Liver (tissue), 9 donors: ENCODE measurements around the gene CDH4. TPM values are rescaled to one million over a fixed set of nuclear protein-coding genes. Genes with fewer than 3 reads are reported as not detected.

Experiments used
- DNase-seq: peaks from one replicate; pipeline ENCODE4 v3.0.0-alpha.2; 2017; ENCODE audit warnings: low spot score
- H3K27ac ChIP-seq, 2 donors: one replicate each; pipeline ENCODE4 v1.7.0; 2013; ENCODE audit warnings: inconsistent platforms in 2 of 2, low read length in 2 of 2, control low read depth in 1 of 2, low read depth in 1 of 2, mild to moderate bottlenecking in 1 of 2
- H3K27me3 ChIP-seq, 4 donors: one replicate each; pipeline versions ENCODE4 v1.6.1 to v1.7.0; 2013; ENCODE audit warnings: low read length in 3 of 4, inconsistent platforms in 1 of 4, mild to moderate bottlenecking in 1 of 4, moderate library complexity in 1 of 4; ENCODE audit not compliant: control insufficient read depth in 4 of 4, insufficient read depth in 4 of 4
- H3K36me3 ChIP-seq, 4 donors: one replicate each; pipeline versions ENCODE4 v1.6.1 to v1.7.0; 2013; ENCODE audit warnings: low read length in 3 of 4, mild to moderate bottlenecking in 3 of 4, low read depth in 1 of 4, moderate library complexity in 1 of 4; ENCODE audit not compliant: control insufficient read depth in 4 of 4, insufficient read depth in 3 of 4
- H3K4me1 ChIP-seq, 4 donors: one replicate each; pipeline versions ENCODE4 v1.6.1 to v1.7.0; 2013; ENCODE audit warnings: low read length in 3 of 4, mild to moderate bottlenecking in 3 of 4, moderate library complexity in 1 of 4; ENCODE audit not compliant: control insufficient read depth in 4 of 4, insufficient read depth in 4 of 4
- H3K4me3 ChIP-seq, 3 donors: one replicate each; pipeline versions ENCODE4 v1.6.1 to v1.7.0; 2013; ENCODE audit warnings: low read length in 3 of 3, control low read depth in 1 of 3, low read depth in 1 of 3, mild to moderate bottlenecking in 1 of 3
- H3K9ac ChIP-seq, 2 donors: one replicate each; pipeline ENCODE4 v1.7.0; 2013; ENCODE audit warnings: low read length in 2 of 2, mild to moderate bottlenecking in 2 of 2, moderate library complexity in 2 of 2, control low read depth in 1 of 2, low read depth in 1 of 2
- H3K9me3 ChIP-seq, 4 donors: one replicate each; pipeline versions ENCODE4 v1.6.1 to v1.7.0; 2013; ENCODE audit warnings: low read length in 3 of 4; ENCODE audit not compliant: control insufficient read depth in 4 of 4
- FOXA1 ChIP-seq: IDR thresholded peaks from 2 replicates; pipeline ENCODE4 v1.6.1; 2016; ENCODE audit warnings: antibody characterized with exemption
- FOXA2 ChIP-seq: IDR thresholded peaks from 2 replicates; pipeline ENCODE4 v1.6.1; 2016; ENCODE audit warnings: antibody characterized with exemption
- HNF4A ChIP-seq, 2 donors: conservative IDR thresholded peaks; 2 replicates each; pipeline ENCODE4 v1.6.1; 2016; ENCODE audit warnings: antibody characterized with exemption in 2 of 2, mild to moderate bottlenecking in 2 of 2
- HNF4G ChIP-seq: IDR thresholded peaks from 2 replicates; pipeline ENCODE4 v1.6.1; 2016; ENCODE audit warnings: antibody characterized with exemption
- JUND ChIP-seq, 2 donors: IDR thresholded peaks; 2 replicates each; pipeline ENCODE4 v1.6.1; 2016; ENCODE audit warnings: antibody characterized with exemption in 2 of 2
- NR2F2 ChIP-seq: IDR thresholded peaks from 2 replicates; pipeline ENCODE4 v1.6.1; 2016; ENCODE audit warnings: antibody characterized with exemption
- RAD21 ChIP-seq, 2 donors: IDR thresholded peaks; 2 replicates each; pipeline ENCODE4 v1.6.1; 2016; ENCODE audit warnings: antibody characterized with exemption in 2 of 2, mild to moderate bottlenecking in 2 of 2
- RXRA ChIP-seq, 2 donors: IDR thresholded peaks; 2 replicates each; pipeline ENCODE4 v1.6.1; 2017 to 2018; ENCODE audit warnings: antibody characterized with exemption in 2 of 2, mild to moderate bottlenecking in 1 of 2
- TAF1 ChIP-seq: conservative IDR thresholded peaks from 2 replicates; pipeline ENCODE4 v1.6.1; 2016; ENCODE audit warnings: antibody characterized with exemption, mild to moderate bottlenecking
- YY1 ChIP-seq: IDR thresholded peaks from 2 replicates; pipeline ENCODE4 v1.6.1; 2016; ENCODE audit warnings: antibody characterized with exemption, mild to moderate bottlenecking
- WGBS: extraction: QIAGEN DNeasy Blood & Tissue Kit; methylation state at CpG from one replicate; pipeline ENCODE4 v1.1.7; 2013; 5-methylcytosine and 5-hydroxymethylcytosine counted together
- polyA plus RNA-seq, 2 donors: library from polyadenylated mRNA; stranded (reverse) in 1 of 2; unstranded in 1 of 2; fragments of 200-250 nt in 1 of 2; fragments of >200 nt in 1 of 2; fragmentation: Nextera tagmentation in 1 of 2; extraction: Ambion mirVana in 1 of 2; gene quantifications; one replicate each; pipeline versions ENCODE4 v1.2.1 to v1.2.3, GENCODE V29; 2013 to 2015
- total RNA-seq, 2 donors: library from RNA; depleted of rRNA; stranded (reverse); fragments of >200 nt; gene quantifications; one replicate each; pipeline ENCODE4 v1.2.3, GENCODE V29; 2014
- TF ChIP-seq, protein P1 (sequence below): fragments of 150-350 bp; IDR thresholded peaks from 2 replicates; pipeline ENCODE4 v1.5.1; 2017; ENCODE audit warnings: improper control_type of control experiment, low read depth, low read length; ENCODE audit not compliant: missing input control
- TF ChIP-seq, protein P2 (sequence below): IDR thresholded peaks from 2 replicates; pipeline ENCODE4 v1.6.1; 2016; ENCODE audit warnings: antibody characterized with exemption
- TF ChIP-seq, protein P3 (sequence below): IDR thresholded peaks from 2 replicates; pipeline ENCODE4 v1.6.1; 2016; ENCODE audit warnings: antibody characterized with exemption
- TF ChIP-seq, protein P4 (sequence below): IDR thresholded peaks from 2 replicates; pipeline ENCODE4 v1.6.1; 2016; ENCODE audit warnings: antibody characterized with exemption
- TF ChIP-seq, protein P5 (sequence below): IDR thresholded peaks from 2 replicates; pipeline ENCODE4 v1.6.1; 2016; ENCODE audit warnings: antibody characterized with exemption, mild to moderate bottlenecking
- donor health status: healthy.
- donor health status: healthy.
- donor health status: healthy.
- donor health status: healthy.
- donor health status: healthy.

CDH4 gene
- total and polyA plus RNA-seq, 4 donors: 0.03 to 0.25 (median 0.19) TPM; not detected in 1

DNA sequence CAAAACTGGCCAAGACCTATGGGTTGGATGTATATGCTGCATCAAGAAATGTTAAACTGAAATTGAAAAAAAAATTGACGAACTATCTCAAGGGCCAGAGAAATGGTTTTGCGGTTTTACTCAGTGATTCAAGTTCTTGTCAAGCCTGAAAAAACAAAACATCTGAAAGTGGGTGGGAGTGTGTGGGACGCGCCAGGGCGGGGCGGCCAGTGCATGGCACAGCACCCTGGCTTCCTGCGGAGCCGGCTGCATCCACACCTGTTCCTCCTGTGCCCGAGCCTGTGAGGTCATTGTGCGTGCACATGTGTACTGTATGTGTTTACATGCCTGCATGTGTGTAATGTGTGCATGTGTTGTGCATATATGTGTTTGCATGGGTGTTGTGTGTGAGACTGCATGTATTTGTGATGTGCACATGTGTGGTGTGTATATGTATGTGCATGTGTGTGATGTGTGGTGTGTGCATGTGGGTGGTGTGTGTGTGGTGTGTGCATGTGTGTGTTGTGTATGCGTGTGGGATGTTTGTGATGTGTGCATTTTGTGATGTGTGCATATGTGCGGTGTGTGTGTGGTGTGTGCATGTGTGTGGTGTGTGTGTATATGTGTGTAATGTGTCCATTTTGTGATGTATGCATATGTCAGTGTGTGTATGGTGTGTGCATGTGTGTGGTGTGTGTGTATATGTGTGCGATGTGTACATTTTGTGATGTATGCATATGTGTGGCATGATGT lies 59.8 kb downstream of the CDH4 start:
- H3K9me3 ChIP-seq: no peaks in the 10 kb centered on the region
- H3K36me3 ChIP-seq: no peaks in the 10 kb centered on the region
- no peak overlapping the region for H3K4me3 ChIP-seq
- WGBS: 87% methylated on average over 13 of the region's 13 CpGs
- no peak for DNase-seq
- no peaks in the 10 kb centered on the region for H3K4me1 ChIP-seq
- no peaks in the 10 kb centered on the region for H3K27me3 ChIP-seq
- no peak overlapping the region for H3K9ac ChIP-seq
- TF ChIP-seq HNF4G: no peak
- no peak for TF ChIP-seq YY1
- TF ChIP-seq NR2F2: no peak
- TF ChIP-seq, protein P1, sequence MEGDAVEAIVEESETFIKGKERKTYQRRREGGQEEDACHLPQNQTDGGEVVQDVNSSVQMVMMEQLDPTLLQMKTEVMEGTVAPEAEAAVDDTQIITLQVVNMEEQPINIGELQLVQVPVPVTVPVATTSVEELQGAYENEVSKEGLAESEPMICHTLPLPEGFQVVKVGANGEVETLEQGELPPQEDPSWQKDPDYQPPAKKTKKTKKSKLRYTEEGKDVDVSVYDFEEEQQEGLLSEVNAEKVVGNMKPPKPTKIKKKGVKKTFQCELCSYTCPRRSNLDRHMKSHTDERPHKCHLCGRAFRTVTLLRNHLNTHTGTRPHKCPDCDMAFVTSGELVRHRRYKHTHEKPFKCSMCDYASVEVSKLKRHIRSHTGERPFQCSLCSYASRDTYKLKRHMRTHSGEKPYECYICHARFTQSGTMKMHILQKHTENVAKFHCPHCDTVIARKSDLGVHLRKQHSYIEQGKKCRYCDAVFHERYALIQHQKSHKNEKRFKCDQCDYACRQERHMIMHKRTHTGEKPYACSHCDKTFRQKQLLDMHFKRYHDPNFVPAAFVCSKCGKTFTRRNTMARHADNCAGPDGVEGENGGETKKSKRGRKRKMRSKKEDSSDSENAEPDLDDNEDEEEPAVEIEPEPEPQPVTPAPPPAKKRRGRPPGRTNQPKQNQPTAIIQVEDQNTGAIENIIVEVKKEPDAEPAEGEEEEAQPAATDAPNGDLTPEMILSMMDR: no peak
- TF ChIP-seq FOXA2: no peak
- no peak for TF ChIP-seq RAD21 (IDR thresholded peaks at IDR 0.05)
- TF ChIP-seq, protein P2, sequence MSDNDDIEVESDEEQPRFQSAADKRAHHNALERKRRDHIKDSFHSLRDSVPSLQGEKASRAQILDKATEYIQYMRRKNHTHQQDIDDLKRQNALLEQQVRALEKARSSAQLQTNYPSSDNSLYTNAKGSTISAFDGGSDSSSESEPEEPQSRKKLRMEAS: no peak
- TF ChIP-seq, protein P3, sequence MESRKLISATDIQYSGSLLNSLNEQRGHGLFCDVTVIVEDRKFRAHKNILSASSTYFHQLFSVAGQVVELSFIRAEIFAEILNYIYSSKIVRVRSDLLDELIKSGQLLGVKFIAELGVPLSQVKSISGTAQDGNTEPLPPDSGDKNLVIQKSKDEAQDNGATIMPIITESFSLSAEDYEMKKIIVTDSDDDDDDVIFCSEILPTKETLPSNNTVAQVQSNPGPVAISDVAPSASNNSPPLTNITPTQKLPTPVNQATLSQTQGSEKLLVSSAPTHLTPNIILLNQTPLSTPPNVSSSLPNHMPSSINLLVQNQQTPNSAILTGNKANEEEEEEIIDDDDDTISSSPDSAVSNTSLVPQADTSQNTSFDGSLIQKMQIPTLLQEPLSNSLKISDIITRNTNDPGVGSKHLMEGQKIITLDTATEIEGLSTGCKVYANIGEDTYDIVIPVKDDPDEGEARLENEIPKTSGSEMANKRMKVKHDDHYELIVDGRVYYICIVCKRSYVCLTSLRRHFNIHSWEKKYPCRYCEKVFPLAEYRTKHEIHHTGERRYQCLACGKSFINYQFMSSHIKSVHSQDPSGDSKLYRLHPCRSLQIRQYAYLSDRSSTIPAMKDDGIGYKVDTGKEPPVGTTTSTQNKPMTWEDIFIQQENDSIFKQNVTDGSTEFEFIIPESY: no peak
- TF ChIP-seq, protein P4, sequence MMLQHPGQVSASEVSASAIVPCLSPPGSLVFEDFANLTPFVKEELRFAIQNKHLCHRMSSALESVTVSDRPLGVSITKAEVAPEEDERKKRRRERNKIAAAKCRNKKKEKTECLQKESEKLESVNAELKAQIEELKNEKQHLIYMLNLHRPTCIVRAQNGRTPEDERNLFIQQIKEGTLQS: no peak
- TF ChIP-seq, protein P5, sequence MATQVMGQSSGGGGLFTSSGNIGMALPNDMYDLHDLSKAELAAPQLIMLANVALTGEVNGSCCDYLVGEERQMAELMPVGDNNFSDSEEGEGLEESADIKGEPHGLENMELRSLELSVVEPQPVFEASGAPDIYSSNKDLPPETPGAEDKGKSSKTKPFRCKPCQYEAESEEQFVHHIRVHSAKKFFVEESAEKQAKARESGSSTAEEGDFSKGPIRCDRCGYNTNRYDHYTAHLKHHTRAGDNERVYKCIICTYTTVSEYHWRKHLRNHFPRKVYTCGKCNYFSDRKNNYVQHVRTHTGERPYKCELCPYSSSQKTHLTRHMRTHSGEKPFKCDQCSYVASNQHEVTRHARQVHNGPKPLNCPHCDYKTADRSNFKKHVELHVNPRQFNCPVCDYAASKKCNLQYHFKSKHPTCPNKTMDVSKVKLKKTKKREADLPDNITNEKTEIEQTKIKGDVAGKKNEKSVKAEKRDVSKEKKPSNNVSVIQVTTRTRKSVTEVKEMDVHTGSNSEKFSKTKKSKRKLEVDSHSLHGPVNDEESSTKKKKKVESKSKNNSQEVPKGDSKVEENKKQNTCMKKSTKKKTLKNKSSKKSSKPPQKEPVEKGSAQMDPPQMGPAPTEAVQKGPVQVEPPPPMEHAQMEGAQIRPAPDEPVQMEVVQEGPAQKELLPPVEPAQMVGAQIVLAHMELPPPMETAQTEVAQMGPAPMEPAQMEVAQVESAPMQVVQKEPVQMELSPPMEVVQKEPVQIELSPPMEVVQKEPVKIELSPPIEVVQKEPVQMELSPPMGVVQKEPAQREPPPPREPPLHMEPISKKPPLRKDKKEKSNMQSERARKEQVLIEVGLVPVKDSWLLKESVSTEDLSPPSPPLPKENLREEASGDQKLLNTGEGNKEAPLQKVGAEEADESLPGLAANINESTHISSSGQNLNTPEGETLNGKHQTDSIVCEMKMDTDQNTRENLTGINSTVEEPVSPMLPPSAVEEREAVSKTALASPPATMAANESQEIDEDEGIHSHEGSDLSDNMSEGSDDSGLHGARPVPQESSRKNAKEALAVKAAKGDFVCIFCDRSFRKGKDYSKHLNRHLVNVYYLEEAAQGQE: no peak
- no peak for TF ChIP-seq RXRA (IDR thresholded peaks at IDR 0.05)
- TF ChIP-seq TAF1: no peak
- no peak overlapping the region for H3K27ac ChIP-seq

DNA sequence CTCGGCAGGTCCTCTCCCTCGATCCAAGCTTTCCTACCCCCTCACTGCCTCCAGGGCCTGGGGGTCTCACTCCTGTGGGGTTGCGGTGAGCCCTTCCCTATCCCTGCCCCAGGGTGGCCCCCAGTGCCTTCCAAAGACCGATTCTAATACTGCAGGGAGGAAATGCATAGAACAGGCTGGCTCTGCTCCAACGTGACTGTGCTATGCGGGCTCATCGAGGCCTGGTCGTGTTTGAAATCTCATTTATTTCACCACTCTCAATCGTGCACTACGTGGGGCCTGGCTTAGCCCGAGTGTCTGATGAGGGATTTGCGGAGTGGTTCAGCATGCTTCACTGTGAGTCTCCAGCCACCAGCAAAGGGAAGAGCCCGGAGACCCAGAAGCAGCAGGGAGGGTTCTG lies 60.9 kb downstream of the CDH4 start:
- H3K9ac ChIP-seq: no peak overlapping the region
- no peak for DNase-seq
- no peak overlapping the region for H3K27ac ChIP-seq
- H3K4me1 ChIP-seq: no peaks in the 10 kb centered on the region
- H3K4me3 ChIP-seq: no peak overlapping the region
- WGBS: 72% methylated on average over 13 of the region's 13 CpGs
- no peaks in the 10 kb centered on the region for H3K27me3 ChIP-seq
- H3K36me3 ChIP-seq: no peaks in the 10 kb centered on the region
- H3K9me3 ChIP-seq: no peaks in the 10 kb centered on the region
- TF ChIP-seq FOXA1 (no peak), TAF1 (no peak), JUND (IDR thresholded peaks at IDR 0.05) (no peak), HNF4A (conservative IDR thresholded peaks at IDR 0.05) (no peak)
- TF ChIP-seq, protein P5: no peak
- TF ChIP-seq, protein P1: no peak
- TF ChIP-seq, protein P3: no peak
